Ishikawa (cell line): Measurements from ENCODE around the gene PRDM2.

ENCODE experiments used
- TCF12 ChIP-seq: IDR thresholded peaks from 2 replicates; pipeline ENCODE4 v1.6.1; 2012; ENCODE audit warnings: low read depth
- TF ChIP-seq, protein P1 (sequence below): IDR thresholded peaks from 2 replicates; pipeline ENCODE4 v1.6.1; 2012

DNA sequence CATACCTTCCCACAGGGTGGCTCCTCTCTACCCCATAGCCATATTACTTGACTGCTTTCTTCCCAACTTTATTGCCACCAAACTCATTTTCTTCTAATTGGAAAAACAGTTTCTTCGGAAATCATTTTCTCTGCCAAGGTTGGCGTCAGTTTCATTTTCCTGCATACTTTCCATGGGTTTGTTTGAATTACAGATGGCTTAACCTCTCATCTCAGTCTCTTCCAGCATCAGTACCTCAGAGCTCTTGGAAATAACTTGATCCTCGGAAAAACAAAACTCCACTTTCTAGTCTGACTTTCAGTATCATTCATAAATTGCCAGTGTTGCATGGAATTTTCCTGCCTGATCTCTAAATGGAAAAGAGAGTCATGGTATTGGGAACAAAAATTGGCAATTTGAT is 20.3 kb upstream of the PRDM2 start:
- no peak for TF ChIP-seq TCF12
- TF ChIP-seq, protein P1, sequence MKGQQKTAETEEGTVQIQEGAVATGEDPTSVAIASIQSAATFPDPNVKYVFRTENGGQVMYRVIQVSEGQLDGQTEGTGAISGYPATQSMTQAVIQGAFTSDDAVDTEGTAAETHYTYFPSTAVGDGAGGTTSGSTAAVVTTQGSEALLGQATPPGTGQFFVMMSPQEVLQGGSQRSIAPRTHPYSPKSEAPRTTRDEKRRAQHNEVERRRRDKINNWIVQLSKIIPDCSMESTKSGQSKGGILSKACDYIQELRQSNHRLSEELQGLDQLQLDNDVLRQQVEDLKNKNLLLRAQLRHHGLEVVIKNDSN, result no peak
